NCI-H748 (cell line): Measurements from ENCODE around the gene CD300LF.
A peak's percentile ranks its signal among the peaks of the same experiment; 100 is the strongest.

ENCODE experiments used
- DNase-seq: peaks from one replicate; lab custom pipeline; 2025; ENCODE audit not compliant: unreplicated experiment; lab: John Stamatoyannopoulos, UW

CD300LF gene

GRCh38 chr17:74691151-74691550 is 21.6 kb downstream of the CD300LF start:
- DNase-seq, result no peak

DNA sequence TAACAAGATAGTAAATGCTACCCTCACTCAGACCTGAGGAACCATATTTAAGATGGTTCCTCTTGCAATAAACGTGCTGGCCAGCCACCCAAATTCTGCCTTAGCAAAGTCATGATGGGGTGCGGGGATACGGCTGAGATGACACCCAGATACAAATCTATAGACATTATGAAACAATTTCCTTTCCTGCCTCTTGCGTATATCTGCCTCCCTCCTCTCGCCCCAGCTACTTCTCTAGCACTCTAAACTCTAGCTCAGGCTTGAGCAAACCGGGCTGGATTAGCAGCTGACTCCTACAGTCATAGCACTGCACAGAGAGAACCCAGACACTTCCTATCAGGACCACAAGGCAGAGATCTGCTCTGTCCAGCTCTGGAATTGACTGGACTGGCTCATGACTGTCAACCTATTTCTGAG is 22.3 kb downstream of the CD300LF start:
- no peak for DNase-seq

DNA sequence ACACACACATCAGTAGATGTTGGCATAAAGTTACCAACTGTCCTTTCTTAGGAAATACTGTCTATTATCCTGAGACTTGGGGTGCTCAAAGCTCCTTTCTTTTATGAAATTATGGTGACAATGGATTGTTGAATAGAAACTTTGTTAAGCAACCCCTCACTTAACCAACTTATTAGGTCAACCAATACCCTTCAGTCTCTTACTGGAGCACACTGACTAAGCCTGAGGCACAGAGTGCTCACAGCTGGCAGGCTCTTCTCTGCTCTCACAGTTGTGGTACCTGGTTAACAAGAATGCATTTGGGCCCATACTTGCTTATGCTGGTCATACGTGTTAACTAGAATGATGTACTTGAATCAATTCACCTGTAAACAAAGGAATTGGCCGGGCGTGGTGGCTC is 24.8 kb downstream of the CD300LF start:
- DNase-seq, result no peak

DNA sequence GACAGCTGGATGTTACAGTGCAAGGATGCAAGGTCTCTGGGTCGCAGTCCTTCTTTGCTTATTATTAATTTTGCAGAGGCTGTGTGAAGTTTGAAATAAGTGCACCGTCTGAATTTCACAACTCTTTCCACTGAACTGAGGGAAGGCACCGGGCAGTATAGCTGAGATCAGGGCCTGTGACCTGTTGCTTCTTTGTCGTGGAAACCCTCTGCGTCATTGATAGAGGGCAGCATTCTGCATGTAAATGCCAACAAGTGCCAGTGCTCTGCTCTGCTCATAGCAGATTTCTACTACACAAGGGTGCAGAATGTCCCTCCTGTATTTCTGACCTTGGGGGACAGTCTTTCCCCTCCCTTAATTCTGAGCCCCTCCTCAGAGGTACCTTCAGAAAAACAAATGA is 26.0 kb downstream of the CD300LF start:
- DNase-seq, result no peak

- no peak for DNase-seq
Observed at GRCh38 chr17:74682471-74683190, 30.1 kb downstream of the CD300LF start.

- DNase-seq, result no peak
Observed at GRCh38 chr17:74682028-74682427, 30.7 kb downstream of the CD300LF start.

DNA sequence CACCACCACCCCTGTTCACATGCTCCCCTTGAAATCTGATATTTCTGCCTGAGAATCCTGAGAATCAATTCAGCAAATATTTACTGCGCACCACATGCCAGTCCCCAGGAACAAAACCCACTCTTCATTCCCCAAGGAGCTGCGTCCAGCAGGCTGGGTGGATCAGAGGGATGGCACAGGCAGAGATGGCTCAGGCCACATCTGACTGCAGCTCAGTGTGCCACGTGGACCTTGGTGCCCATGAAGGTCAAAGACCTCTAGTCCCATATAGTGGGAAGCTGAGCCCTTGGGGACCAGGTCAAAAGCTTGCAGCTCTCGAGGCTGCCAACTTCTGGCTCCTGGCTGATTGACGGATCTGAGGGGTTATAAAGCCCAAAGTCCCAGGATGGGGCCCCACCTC is 31.8 kb downstream of the CD300LF start:
- no peak for DNase-seq

DNA sequence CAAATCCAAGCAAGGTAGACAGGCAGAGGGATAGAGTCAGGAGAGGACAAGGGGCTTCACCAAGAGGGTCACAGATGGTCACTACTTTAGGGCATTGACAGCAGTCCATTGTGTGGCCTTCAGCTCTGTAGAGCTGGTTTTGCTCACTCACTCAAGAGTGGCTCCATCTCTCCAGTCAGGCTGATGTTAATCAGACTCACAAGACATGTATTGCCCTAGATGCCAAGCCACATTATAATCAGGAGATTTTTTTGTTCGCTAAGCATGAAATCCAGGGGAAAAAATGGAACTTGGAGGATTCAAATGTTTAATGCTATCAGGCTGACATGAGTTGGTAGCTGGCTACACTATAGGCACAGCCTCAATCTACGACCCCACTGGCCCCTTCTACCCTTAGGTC is 32.5 kb downstream of the CD300LF start:
- DNase-seq, result no peak

- DNase-seq, result no peak
Observed at GRCh38 chr17:74679374-74679773, 33.3 kb downstream of the CD300LF start.

GRCh38 chr17:74678541-74678940 is 34.2 kb downstream of the CD300LF start:
- DNase-seq, result no peak

DNA sequence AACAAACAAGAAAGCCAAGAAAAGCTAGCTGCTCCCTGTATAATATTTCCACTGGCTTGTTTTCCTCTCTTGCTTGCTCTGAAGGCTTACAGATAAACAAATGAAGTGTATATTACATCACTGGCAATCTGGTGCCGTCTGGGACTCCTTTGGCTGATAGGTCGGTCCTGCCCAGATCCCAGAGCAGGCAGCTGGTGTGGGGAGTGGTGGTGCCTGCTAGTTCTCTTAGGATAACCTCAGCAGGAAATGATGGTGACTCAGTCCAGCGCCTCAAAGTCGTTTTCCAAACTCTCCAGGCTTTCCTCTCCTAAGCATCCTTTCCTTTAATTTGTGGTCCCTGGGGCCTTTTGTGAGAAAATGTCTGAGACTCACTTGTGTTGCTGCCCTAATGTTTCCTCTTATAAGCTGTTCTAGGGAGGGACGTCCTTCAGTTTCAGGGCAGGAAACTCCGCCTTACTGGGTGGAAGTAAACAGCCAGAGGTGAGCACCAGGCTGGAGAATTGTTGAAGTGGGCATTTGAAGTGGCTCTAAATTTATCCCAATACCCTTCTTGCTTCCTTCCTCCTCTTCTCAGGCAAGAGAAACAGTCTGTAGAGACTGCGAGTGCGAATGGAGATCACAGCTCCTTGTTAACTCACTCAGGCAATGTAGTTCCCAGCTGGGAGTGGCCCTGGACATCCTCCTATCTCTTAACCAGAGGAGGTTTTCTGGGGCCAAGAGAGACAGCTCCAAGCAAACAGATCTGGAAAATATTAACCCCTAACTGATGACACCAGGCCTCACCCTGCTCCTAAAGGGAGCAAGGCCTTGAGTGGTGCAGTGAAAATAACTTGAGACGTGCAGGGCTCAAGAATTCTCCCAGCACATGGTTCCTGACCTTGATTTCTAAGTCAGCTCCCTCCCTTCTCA is 34.9 kb downstream of the CD300LF start:
- peak; percentile 4 for DNase-seq

DNA sequence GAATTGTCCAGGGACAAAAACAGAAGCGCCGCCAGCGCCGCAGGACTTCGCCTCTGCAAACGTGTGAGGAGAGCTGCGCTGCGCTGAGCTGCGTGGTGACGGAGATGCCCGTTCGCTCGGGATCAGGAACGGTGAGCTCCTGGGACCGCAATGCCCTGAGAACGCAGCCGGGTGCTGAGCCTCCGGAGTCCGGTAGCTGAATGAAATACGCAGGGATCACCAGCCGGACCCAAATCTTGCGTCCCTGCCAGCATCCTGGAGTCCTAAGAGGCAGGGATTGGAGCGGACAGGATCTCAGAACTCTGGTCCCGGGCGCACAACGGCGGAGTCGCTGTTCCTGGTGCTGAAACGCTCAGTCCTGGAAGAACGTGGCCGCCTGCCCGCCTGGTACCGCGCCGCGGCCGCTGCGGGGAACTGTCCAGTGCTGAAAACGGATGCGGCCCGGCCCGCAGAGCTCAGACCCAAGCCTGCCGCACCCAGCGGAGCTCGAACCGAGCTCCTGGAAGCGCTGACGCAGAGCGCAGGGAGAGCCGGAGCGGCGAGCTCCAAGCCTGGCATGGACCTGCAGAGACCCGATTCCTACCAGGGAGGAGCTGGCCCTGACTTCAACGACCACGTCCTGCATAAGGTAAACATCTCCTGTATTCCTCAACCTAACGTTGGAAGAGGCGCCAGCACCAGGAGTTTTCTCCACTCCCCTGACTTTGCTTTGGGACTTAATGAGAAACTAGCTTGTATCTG is 41.5 kb downstream of the CD300LF start:
- peak; percentile 28 for DNase-seq

- no peak for DNase-seq
Observed at GRCh38 chr17:74670329-74670728, 42.4 kb downstream of the CD300LF start.

DNA sequence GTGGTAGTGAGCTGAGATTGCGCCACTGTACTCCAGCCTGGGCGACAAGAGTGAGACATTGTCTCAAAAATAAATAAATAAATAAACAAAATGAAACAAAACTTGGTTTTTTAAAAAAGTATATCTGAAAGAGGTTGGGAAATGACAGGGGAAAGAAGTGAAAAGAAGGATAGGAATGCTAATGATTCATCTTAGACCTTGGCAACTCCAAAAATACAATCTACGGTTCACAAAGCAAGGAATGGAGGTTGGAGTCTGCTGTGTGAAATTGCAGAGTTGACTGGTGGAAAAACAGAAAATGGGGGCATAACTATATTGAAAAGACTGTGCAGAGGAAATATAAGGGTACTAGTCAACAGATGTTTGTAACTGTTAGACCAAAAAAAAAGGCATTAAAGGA is 49.2 kb downstream of the CD300LF start:
- no peak for DNase-seq

- no peak for DNase-seq
Observed at GRCh38 chr17:74659889-74660288, 52.8 kb downstream of the CD300LF start.

- DNase-seq, result no peak
Observed at GRCh38 chr17:74658620-74659019, 54.1 kb downstream of the CD300LF start.

GRCh38 chr17:74654742-74655141 is 58.0 kb downstream of the CD300LF start:
- no peak for DNase-seq

- DNase-seq, result no peak
Observed at GRCh38 chr17:74652020-74652419, 60.7 kb downstream of the CD300LF start.

DNA sequence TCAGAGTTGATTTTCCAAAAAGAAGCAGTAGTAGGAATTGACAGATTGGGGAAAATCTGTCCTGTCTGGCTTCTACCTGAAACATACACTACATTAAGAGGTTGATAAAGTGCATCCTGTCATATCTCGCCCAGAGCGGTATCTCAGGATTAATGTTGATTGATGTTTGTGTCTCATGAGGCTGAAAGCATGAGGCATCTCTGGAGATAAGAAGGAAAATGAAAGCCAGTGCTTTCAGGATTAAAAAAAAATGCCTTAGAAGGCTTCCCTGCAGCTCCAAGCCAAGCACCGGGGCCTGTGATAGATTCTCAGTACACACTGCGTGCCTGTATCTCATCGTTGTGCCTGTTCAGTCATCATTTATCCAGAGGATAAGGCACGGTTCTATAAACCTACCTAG is 62.8 kb downstream of the CD300LF start:
- no peak for DNase-seq

DNA sequence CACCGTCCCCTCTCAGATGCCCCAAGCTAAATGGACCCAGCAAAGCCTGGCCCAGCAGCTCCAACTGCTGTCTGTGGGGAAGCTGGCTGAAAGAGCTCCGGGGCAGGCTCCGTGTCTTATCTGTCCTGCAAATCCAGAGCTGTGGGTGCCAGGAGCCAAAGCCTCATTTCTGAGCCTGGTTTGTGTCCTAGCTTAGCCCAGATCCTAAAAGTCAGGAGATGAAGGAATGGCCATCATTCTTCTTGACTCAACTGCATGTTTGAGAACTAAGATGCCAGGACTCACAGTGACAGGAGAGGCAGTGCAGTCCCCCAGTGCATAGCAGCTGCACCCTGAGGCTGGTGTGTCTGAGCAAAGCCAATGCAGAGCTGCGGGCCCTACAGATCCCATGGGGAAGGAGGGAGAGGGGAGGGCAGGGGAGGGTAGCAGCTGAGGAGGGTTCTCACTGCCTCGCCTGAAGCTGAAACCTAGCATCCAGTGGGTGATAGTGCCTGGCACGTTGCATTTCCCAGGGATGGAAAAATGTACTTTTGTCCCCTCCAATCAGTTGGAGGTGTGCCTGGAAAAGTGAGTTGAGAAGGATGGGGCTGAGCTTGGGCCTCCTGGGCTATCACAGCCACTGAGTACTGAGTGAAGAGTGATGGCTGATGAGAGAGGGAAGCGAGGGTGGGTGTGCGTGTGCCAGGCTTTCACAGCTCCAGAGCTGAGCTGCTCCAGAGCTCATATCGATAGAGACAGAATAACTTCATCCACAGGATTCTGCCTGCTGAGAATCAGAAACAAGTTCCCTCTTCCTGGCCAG is 64.7 kb downstream of the CD300LF start:
- no peak for DNase-seq

DNA sequence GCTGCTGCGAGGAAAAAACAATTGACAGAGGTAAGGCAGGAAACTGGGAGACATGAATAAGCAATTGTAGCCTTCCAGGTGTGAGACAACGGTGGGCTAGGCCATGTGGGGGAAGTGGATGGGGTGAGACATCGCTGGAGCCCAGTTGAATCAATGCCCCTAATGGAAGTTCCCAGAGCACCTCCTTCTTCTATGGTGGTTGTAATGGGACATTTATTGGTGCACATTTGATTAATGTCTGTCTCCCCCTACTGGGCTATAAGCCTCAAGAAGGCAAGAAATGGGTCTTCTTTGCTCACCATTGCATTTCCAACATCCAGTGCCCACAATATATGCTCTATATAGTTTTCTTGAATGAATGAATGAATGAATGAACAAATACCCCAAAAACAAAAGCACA is 66.5 kb downstream of the CD300LF start:
- DNase-seq, result peak; percentile 11
